Activated T-cell treated with anti-CD3 and anti-CD28 coated beads for 1 hour (primary cell): ENCODE results near the gene PRKN.

Experiments used
- DNase-seq: peaks from one replicate; pipeline ENCODE4 v3.0.0-alpha.2; 2020; ENCODE audit warnings: low read depth

Gene PRKN

GRCh38 chr6:162123797-162124196 is 603.8 kb downstream of the PRKN start:
- DNase-seq = no peak

GRCh38 chr6:162119341-162119740 is 608.2 kb downstream of the PRKN start:
- DNase-seq = no peak

- no peak for DNase-seq
Measured at GRCh38 chr6:162118706-162119105, 608.9 kb downstream of the PRKN start.

GRCh38 chr6:162116902-162117525 is 610.6 kb downstream of the PRKN start:
- no peak for DNase-seq

GRCh38 chr6:162109480-162110050 is 618.0 kb downstream of the PRKN start:
- DNase-seq = no peak

GRCh38 chr6:162108041-162108440 is 619.5 kb downstream of the PRKN start:
- no peak for DNase-seq

GRCh38 chr6:162100096-162100495 is 627.5 kb downstream of the PRKN start:
- no peak for DNase-seq

- no peak for DNase-seq
Measured at GRCh38 chr6:162099685-162100084, 627.9 kb downstream of the PRKN start.

GRCh38 chr6:162092816-162093502 is 634.6 kb downstream of the PRKN start:
- no peak for DNase-seq

GRCh38 chr6:162090734-162091133 is 636.8 kb downstream of the PRKN start:
- no peak for DNase-seq

GRCh38 chr6:162088091-162088490 is 639.5 kb downstream of the PRKN start:
- DNase-seq = no peak

GRCh38 chr6:162085561-162085960 is 642.0 kb downstream of the PRKN start:
- DNase-seq = no peak

- DNase-seq = no peak
Measured at GRCh38 chr6:162082520-162082919, 645.0 kb downstream of the PRKN start.

GRCh38 chr6:162078667-162079066 is 648.9 kb downstream of the PRKN start:
- DNase-seq = no peak

- no peak for DNase-seq
Measured at GRCh38 chr6:162078126-162078525, 649.4 kb downstream of the PRKN start.

GRCh38 chr6:162076816-162077215 is 650.8 kb downstream of the PRKN start:
- no peak for DNase-seq

GRCh38 chr6:162074641-162075275 is 652.8 kb downstream of the PRKN start:
- no peak for DNase-seq

GRCh38 chr6:162070639-162071038 is 656.9 kb downstream of the PRKN start:
- DNase-seq = no peak

- no peak for DNase-seq
Measured at GRCh38 chr6:162069995-162070394, 657.6 kb downstream of the PRKN start.

- no peak for DNase-seq
Measured at GRCh38 chr6:162068340-162068739, 659.2 kb downstream of the PRKN start.

- no peak for DNase-seq
Measured at GRCh38 chr6:162063666-162064065, 663.9 kb downstream of the PRKN start.

- DNase-seq = no peak
Measured at GRCh38 chr6:162058281-162058875, 669.2 kb downstream of the PRKN start.

GRCh38 chr6:162056745-162057144 is 670.8 kb downstream of the PRKN start:
- no peak for DNase-seq
